Measurements from ENCODE around the gene OR8B2. TPM values are rescaled to one million over a fixed set of nuclear protein-coding genes. Genes with fewer than 3 reads are reported as not detected.
"Not testable (repeated sequence)": the region's sequence is repeated elsewhere in the genome, so short reads cannot be mapped to it uniquely, and the experiment has no call there.

The OR8B2 gene
- not detected for polyA plus RNA-seq

- no peak within 1 kb of the TSS for H3K27ac Mint-ChIP-seq
Observed at GRCh38 chr11:124384399-124384798, at the start of gene OR8B2. OR8B2 (minus strand) TSS chr11:124384499; CDS start chr11:124383343, 1,156 bp downstream.

DNA sequence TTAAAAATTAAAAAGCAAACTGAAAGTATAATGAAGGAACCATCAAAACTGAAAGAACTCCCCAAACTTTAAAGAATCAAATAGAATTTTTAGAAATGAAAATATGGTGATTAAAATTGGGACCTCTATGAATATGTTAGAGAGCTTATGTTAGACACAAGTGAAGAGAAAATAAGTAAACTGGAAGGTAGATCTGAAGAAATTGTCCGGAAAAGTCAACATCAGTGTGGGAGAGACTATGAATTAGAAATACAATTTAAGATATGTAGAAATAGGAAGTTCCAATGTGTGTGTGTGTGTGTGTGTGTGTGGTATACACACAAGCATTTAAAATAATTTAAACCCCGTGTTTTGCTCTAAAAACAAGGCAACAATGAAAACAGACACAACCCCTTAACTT lies 45.3 kb upstream of the OR8B2 start:
- Mint-ChIP-seq H3K27me3 (peaks cover 3% of the 10 kb centered on the region), H3K36me3 (no peaks in the 10 kb centered on the region), H3K4me1 (no peaks in the 10 kb centered on the region), H3K9me3 (peaks cover 0 to 10% (median 2%) of the 10 kb centered on the region in 3 donors), H3K27ac (no peak overlapping the region), H3K4me3 (peak overlapping the region in 1 of 4 donors; percentile 2)

More at GRCh38 chr11:124384399-124384798, at the start of gene OR8B2:
- Mint-ChIP-seq H3K27me3 (peaks cover 1% of the 10 kb centered on the region), H3K36me3 (no peaks in the 10 kb centered on the region), H3K4me1 (no peaks in the 10 kb centered on the region), H3K9me3 (peaks cover 0 to 2% (median 0%) of the 10 kb centered on the region in 3 donors), H3K4me3 (no peak within 1 kb of the TSS)

DNA sequence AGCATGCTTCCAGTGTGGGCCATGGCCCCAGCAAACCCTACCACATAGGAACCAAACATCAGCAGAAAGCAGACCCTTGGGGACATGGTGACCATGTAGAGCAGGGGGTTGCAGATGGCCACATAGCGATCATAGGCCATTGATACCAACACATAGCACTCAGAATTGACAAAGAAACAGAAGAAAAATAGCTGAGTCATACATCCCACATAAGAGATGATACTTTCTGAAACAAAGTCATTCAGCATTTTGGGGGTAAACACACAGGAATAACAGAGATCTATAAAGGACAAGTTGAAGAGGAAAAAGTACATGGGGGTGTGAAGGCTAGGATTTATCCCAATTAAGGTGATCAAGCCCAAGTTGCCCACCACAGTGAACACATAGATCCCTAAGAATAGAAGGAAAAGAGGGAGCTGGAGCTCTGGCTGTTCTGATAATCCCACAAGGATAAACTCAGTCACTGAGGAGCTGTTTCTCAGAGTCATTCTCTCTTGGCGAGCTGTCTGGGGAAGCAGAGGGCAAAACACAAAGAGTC lies 40.2 kb upstream of the OR8B2 start, which contains the start of gene OR8B4:
TSS of gene OR8B4 (minus strand) at position 488 of the 538 bp plus-strand sequence. CDS start at position 488, 0 bp downstream.
- Mint-ChIP-seq H3K9me3 (peaks cover 0 to 8% (median 2%) of the 10 kb centered on the region in 3 donors), H3K4me3 (no peak within 1 kb of the TSS), H3K27ac (no peak within 1 kb of the TSS), H3K36me3 (no peaks in the 10 kb centered on the region), H3K4me1 (no peaks in the 10 kb centered on the region), H3K27me3 (peaks cover 12% of the 10 kb centered on the region)

GRCh38 chr11:124421043-124421442 lies 36.7 kb upstream of the OR8B2 start:
- no peak overlapping the region for H3K4me3 Mint-ChIP-seq
- no peaks in the 10 kb centered on the region for H3K36me3 Mint-ChIP-seq
- H3K27ac Mint-ChIP-seq, result no peak overlapping the region
- peaks cover 0 to 2% (median 0%) of the 10 kb centered on the region in 3 donors for H3K9me3 Mint-ChIP-seq
- H3K27me3 Mint-ChIP-seq, result peaks cover 12% of the 10 kb centered on the region
- no peaks in the 10 kb centered on the region for H3K4me1 Mint-ChIP-seq

- no peaks in the 10 kb centered on the region for H3K36me3 Mint-ChIP-seq
- no peaks in the 10 kb centered on the region for H3K4me1 Mint-ChIP-seq
- H3K9me3 Mint-ChIP-seq, result no peaks in the 10 kb centered on the region
- H3K4me3 Mint-ChIP-seq, result no peak overlapping the region
- H3K27ac Mint-ChIP-seq, result no peak overlapping the region
- peaks cover 2% of the 10 kb centered on the region for H3K27me3 Mint-ChIP-seq
Observed at GRCh38 chr11:124415356-124415923, 31.1 kb upstream of the OR8B2 start.

GRCh38 chr11:124409906-124410305 lies 25.6 kb upstream of the OR8B2 start:
- Mint-ChIP-seq H3K9me3 (no peaks in the 10 kb centered on the region), H3K27ac (no peak overlapping the region), H3K36me3 (no peaks in the 10 kb centered on the region)

GRCh38 chr11:124405581-124405980 lies 21.3 kb upstream of the OR8B2 start:
- Mint-ChIP-seq H3K9me3 (no peaks in the 10 kb centered on the region), H3K27me3 (peaks cover 6% of the 10 kb centered on the region), H3K4me3 (no peak overlapping the region), H3K36me3 (no peaks in the 10 kb centered on the region), H3K4me1 (peaks cover 3 to 14% (median 5%) of the 10 kb centered on the region in 3 donors), H3K27ac (no peak overlapping the region)

More at GRCh38 chr11:124409906-124410305, 25.6 kb upstream of the OR8B2 start:
- H3K4me3 Mint-ChIP-seq, result no peak overlapping the region
- H3K27me3 Mint-ChIP-seq, result peaks cover 6% of the 10 kb centered on the region
- peaks cover 0 to 9% (median 5%) of the 10 kb centered on the region in 3 donors for H3K4me1 Mint-ChIP-seq

GRCh38 chr11:124403186-124403585 lies 18.9 kb upstream of the OR8B2 start:
- H3K9me3 Mint-ChIP-seq, H3K36me3 Mint-ChIP-seq, H3K27ac Mint-ChIP-seq, H3K27me3 Mint-ChIP-seq, H3K4me3 Mint-ChIP-seq: not testable (repeated sequence)
- peaks cover 3 to 14% (median 5%) of the 10 kb centered on the region in 3 donors for H3K4me1 Mint-ChIP-seq

DNA sequence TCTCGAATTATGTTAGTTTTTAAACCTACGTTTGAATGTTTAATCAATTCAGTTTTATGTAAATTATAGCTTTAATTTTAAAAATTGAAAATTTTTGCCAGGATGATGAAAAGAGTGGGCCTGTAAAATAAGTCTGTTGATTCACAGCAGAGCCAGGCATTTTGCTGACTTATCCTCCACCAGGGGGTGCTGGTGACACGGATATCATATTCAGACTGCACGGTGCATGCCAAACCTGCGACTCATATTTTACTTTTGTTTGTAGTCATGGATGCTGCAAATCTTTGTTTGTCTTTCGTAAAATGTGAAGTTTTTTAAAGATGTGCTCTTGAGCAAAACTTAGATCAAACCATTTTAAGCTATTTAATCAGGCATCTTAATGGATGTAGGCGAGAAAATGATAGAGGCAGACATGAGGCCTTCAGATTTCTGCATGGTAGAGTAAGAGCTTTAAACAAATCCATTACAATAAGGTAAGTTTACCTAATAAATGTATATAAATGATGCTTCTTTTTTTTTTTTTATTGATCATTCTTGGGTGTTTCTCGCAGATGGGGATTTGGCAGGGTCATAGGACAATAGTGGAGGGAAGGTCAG lies 18.1 kb upstream of the OR8B2 start:
- Mint-ChIP-seq H3K27me3 (no peaks in the 10 kb centered on the region), H3K4me3 (no peak overlapping the region), H3K4me1 (peaks cover 3 to 14% (median 5%) of the 10 kb centered on the region in 3 donors), H3K27ac (no peak overlapping the region), H3K36me3 (no peaks in the 10 kb centered on the region), H3K9me3 (no peaks in the 10 kb centered on the region)

DNA sequence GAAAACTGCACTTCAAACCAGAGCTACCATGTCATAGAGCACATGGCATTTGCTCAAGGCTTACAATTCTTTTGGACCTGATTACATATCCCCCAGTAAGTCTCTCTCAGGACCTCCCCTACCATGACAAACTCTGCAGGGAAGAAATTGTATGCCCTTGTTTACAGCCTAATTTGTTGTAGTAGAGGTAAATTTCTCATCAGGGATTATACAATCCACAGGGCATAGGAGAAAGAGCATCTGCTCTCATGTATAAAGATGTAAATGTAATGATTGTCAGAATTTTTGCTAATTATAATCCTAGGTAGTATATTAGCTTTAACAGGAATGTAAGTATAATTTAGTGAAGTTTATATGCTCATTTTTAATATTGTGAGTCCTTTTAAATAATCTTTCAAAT lies 14.6 kb upstream of the OR8B2 start, which contains the start of gene OR8B3:
TSS of gene OR8B3 (minus strand) at position 101 of the 400 bp plus-strand sequence. CDS start 1,673 bp downstream, outside the sequence.
- Mint-ChIP-seq H3K4me3 (no peak within 1 kb of the TSS), H3K4me1 (peaks cover 0 to 3% (median 3%) of the 10 kb centered on the region in 3 donors), H3K36me3 (no peaks in the 10 kb centered on the region), H3K27ac (no peak within 1 kb of the TSS), H3K27me3 (no peaks in the 10 kb centered on the region), H3K9me3 (peaks cover 0 to 2% (median 0%) of the 10 kb centered on the region in 3 donors)

GRCh38 chr11:124396847-124397246 lies 12.5 kb upstream of the OR8B2 start:
- H3K4me3 Mint-ChIP-seq, H3K9me3 Mint-ChIP-seq, H3K4me1 Mint-ChIP-seq, H3K36me3 Mint-ChIP-seq, H3K27ac Mint-ChIP-seq, H3K27me3 Mint-ChIP-seq: not testable (repeated sequence)

- Mint-ChIP-seq H3K36me3 (no peaks in the 10 kb centered on the region), H3K4me1 (no peaks in the 10 kb centered on the region), H3K27me3 (peaks cover 7% of the 10 kb centered on the region), H3K27ac (no peak overlapping the region), H3K4me3 (no peak overlapping the region), H3K9me3 (peaks cover 0 to 2% (median 1%) of the 10 kb centered on the region in 3 donors)
Observed at GRCh38 chr11:124394408-124394807, 10.1 kb upstream of the OR8B2 start.

- not testable (repeated sequence) for H3K4me3 Mint-ChIP-seq, H3K27me3 Mint-ChIP-seq, H3K27ac Mint-ChIP-seq, H3K4me1 Mint-ChIP-seq, H3K36me3 Mint-ChIP-seq, H3K9me3 Mint-ChIP-seq
Observed at GRCh38 chr11:124382857-124383256, 1.4 kb downstream of the OR8B2 start.

GRCh38 chr11:124380585-124380984 lies 3.7 kb downstream of the OR8B2 start:
- Mint-ChIP-seq H3K4me3 (no peak overlapping the region), H3K36me3 (no peaks in the 10 kb centered on the region), H3K4me1 (no peaks in the 10 kb centered on the region), H3K9me3 (no peaks in the 10 kb centered on the region), H3K27me3 (no peaks in the 10 kb centered on the region), H3K27ac (no peak overlapping the region)

DNA sequence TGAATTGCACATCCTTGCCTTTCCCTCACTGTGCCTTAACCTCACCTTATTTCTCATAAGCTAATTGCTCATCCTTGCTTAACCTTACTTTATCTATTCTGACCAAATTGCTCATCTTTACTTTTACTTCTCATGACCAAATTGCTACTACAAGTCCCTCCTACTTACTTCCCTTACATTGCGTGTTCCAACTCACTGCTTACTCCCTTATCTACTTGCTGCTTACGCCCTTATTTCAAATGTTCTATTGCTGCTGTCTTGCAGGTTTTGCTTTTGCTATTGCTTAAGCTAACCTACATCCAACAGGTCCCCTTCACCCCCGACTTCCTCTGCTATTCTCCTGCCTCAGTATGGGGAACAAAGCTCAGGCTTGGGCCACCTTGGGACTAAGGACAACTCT lies 8.0 kb downstream of the OR8B2 start:
- no peaks in the 10 kb centered on the region for H3K27me3 Mint-ChIP-seq
- H3K27ac Mint-ChIP-seq, result no peak overlapping the region
- no peak overlapping the region for H3K4me3 Mint-ChIP-seq
- H3K9me3 Mint-ChIP-seq, result no peaks in the 10 kb centered on the region
- H3K4me1 Mint-ChIP-seq, result no peaks in the 10 kb centered on the region
- no peaks in the 10 kb centered on the region for H3K36me3 Mint-ChIP-seq

Measured in IgD-negative memory B cell (primary cell).